HG03097 (cell line): ENCODE results near the gene TH.

Experiments
- ATAC-seq: cut with Tn5 transposase; IDR thresholded peaks from one replicate; pipeline ENCODE4 v1.9.1; 2021; ENCODE audit not compliant: unreplicated experiment, low FRiP score

Gene TH

DNA sequence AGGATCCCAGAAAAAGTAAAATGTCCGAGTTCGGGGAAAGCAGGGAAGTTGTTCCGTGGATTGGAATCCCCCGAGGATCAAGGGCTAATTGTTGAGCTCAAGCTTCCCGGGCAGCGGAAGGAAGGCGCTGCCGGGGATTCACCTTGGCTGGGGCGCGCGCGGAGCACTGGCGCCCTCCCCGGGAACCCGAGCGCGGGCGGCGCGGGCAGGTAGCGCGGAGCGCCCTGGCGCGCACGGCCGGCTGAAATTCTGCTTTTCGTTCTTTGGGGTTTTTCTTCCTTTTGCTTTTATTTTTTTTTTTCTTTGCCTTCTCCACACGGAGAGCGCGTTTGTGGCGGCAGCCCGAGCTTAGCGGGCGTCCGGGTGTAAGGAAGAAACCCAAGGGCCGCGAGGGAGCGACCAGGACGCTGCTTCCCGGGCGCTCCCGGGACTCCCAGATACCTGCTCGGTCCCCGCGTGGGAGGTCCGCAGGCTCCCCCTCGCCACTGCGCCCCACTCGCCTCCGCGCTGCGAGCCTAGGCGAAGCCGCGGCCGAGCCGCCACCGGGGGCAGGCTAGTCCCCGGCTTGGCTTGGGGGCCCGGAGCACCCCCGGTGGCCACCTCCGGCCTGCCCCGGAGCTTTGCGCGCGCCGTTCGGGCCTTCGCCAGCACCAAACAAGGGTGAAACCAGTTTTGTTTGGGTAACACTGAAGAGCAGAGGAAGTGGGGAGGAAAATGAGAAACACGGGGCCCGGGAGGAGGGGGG is 27.6 kb downstream of the TH start:
- no peak for ATAC-seq

DNA sequence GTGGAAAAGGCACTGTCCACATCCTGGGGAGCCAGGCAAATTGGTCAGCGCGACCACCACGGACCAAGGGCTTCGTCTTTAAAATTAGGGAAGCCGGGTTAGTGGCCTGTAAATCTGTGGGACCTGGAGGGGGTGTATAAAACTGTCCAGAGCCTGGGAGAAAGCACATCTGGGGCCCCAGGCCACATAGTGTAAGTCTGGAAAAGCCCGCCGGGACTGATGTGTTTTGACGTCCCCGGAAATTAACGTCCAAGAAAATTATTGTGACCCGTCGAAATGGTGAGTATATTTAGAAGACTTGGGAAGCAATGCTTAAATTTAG is 28.2 kb downstream of the TH start:
- no peak for ATAC-seq

DNA sequence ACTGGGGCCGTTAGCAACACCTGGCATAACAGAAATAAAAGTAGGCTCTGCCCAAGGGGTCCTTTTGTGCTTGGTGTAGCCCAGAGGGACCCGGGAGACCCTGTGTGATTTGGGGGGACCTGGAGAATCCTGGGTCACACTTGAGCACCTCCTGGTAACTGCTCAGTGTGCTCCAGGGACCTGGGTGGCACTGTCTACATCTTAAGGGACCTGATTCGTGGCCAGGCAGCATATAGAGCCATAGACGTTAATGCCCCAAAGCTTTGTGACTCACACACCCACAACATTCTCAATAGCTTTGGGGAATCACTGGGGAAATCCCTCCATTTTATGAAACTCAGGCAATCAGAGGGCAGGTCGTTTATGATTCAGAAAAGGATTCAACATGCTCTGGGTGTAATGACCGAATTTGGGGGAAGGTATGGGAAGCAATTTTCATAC is 28.8 kb downstream of the TH start:
- no peak for ATAC-seq

DNA sequence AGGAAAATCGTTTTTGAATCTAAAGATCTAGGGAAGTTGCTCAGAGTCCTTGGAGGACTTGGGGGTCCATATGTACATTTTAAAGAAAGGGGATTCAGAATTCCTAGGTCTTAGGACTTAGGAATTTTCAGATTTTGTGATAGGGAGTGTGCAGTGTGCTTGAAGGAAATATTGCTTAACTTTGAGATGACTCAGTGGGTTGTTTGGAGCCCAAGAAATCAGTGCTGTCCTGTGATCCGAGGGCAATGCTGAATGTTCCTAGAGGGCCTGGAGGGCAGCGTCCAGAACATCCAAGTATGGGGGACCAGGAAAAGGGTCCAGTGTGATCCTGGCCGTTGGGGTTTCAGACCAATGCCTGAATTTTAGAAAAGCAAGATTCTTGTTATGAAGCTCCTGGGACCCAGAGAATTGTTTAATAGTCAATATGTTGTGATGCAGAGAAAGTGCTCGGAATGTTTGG is 29.3 kb downstream of the TH start:
- no peak for ATAC-seq

DNA sequence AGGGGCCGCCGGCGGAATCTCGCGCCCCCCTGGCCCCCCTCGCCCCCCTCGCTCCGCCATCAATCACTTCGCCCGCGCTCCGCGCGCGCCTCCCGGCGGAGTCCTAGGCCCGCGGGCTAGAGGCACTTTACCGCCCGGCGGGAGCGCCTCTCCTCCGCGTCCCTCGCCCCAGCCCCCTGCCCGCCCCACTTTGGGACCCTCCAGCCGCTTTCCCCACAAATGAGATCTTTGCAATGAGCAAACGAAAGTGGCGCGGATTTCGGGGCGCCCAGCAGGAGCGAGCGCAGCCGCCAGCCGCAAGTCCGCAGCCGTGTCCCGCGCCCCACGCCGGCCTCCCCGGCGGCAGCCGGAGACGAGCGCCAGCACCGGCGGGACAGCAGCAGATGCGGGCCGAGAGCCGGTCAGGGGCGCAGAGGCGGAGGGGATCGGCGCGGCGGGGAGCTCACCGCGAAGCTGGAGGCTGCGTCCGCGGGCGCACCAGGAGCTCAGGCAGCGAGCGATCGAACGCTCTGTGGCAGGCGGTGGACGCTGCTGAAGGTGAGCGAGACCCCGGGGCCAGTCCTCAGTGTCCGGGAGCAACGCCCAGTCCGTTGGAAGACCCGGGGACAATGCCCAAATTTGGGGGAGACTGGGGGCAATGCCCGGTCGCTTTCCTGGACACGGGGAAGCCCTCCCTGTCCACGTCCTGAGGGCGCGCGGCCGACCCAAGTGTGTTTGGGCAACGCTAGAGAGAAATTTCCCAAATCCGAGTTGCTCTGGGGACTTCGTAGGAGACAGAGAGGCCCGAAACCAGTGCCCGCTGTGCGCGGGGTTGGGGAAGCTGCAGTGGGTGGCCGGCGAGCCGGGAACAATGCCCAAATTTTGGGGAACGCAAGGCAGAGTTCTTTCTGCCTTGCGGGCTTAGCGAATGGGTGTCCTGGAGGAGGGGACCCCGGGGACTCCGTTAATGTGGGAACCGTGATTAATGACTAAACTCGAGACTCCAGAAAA is 30.9 kb downstream of the TH start:
- ATAC-seq: no peak

DNA sequence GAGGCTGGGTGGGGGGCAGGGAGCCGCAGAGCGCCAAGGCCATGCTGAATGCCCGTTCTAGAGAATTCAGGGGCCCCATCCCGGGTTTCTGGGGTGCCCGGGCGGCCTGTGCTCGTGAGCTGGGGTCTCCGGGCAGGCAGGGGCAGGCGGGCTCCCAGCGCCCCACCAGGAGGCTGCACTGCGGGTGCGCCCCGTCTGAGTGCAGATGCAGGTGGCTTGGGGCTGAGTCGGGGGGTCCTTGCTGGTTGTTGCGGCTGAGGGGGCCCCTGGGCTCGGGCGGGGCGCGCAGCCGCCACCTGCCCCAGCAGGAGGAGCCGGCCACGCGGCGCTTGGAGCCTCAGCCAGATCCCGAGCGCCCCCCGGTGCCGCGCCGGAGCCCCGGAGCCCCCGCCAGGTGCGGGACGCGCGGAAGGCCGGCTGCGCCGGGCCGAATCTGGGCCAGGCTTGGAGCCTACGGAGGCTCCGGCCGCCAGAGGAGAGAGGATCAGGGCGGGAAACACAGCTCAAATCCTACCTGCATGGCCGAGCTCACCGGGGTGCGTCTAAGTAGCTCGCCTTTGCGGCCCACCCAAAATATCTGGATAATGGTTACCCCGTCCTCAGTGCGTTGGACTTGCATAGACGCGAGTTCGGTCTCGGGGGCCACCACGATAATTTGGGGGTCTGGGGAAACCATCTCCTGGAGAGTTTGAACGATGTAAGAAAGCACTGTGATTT is 31.8 kb downstream of the TH start:
- ATAC-seq: no peak

DNA sequence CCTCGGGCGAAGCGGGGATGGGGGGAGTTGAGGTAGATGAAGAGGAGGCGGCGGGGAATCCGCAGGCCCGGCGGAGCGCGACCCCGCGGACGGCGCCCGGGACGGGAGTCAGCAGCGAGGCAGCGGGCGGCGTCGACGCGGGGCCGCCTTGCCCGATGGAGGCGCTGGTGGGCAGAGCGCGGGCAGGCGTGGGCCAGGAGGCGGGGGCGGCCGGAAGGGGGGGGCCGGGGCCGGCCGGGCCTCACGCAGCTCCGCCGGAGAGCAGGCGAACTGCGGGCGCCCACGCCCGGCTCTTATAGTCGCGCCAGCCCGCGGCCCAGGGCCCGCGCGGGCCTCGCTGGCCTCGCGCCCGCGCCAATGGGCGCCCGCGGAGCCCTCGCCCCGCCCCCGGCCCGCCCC is 32.5 kb downstream of the TH start, which contains the start of gene IGF2:
IGF2 (minus strand) TSS at position 267 of the 399 bp plus-strand sequence. CDS start 3,866 bp downstream, outside the sequence.
- no peak for ATAC-seq

DNA sequence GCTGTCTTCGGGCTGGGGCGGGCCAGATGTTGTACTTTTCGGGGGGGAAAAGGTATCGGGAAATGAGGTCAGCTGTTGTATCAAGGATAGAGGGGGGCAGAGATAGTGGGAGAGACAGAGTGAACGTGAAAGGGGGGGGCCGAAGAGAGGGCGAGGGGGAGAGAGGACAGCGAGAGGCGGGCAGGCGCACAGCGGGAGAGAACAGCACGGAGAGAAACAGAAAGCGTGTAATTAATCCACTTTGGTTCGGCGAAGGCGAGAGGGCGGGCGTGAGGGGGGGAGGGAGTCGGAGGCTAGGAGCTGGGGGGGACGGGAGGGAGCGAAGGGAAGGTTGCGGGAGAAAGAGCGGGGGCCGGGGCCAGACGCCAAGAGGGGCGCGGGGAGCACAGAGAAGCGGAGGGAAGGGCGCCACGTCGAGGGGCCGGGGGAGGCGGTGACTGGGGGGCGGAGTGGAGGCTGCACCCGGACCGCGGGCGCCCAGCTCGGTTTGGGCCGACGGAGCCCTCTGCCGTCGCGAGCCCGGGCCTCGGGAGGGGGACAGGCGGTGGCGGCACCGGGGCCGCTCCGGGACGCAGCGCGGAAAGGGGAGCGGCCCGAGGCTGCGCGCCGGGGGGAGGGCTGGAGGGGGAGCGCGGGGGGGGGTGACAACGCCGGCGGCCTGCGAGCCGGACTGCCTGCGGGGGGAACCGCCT is 33.0 kb downstream of the TH start:
- ATAC-seq: no peak

DNA sequence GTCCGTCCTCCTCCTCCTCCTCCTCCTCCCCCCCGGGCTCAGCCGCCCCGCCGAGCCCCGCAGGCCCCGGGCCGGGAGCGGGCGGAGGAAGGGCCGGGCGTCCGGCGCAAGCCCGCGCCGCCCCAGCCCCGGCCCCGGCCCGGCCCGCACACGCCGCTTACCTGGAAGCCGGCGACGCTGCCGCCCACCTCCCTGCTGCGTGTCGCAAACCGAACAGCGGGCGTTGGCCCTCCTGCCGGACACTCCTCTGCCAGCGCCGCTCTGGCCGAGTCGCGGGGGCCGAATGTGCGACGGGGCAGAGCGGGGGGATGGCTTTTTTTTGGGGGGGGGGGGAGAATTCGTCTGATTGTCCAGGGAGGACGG is 33.6 kb downstream of the TH start:
- no peak for ATAC-seq

DNA sequence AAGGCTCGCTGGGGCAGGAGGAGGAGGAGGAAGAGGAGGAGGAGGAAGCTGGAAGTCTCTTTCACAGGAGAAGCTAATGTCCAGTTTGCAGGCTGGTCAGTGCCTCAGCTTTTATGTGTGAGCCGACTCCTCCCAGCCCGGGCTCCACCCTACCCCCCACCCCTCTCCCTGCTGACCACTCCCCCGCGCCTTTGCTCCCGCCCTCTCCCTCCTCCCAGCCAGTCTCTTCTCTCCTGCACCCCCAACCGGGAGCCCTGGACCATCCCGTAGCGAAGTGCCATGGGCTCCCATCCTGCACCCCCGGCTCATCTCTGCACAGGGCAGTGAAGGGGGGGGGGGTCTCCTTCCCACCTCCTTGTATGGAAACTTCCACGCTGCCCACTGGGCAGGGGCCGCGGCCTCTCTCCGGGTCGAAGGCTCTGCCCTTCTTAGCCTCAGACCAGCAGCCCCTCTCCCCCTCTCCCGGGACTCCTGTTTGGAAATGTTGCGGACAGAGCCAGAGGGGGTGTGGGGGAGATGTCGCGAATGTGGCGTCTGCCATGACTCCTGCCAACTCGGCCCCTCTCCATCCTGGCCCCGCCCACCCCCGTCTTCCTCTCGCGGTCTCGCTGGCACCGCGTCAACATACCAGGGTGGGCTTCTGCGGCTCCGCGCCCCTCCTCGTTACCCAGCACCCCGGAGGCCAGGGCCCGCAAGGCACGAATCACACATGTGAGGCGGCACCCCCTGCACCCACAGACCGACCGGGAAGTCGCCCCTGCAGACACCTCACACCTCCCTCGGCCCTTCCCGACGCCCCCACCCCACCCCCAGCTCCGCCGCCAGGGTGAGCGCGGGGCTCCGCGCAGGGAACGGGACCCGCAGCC is 34.2 kb downstream of the TH start:
- no peak for ATAC-seq

DNA sequence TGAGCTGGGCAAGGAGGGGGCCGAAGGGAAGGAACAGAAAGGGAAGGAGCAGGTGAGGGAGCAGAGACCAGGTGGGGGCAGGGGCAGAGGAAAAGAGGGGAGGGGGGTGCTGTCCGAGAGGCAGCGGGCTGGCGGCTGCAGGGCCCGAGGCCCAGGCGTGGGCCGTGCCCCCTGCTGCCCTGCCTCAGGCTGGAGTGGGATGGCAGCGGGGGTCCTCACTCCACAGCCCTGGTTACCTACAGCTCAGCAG is 34.7 kb downstream of the TH start:
- no peak for ATAC-seq

DNA sequence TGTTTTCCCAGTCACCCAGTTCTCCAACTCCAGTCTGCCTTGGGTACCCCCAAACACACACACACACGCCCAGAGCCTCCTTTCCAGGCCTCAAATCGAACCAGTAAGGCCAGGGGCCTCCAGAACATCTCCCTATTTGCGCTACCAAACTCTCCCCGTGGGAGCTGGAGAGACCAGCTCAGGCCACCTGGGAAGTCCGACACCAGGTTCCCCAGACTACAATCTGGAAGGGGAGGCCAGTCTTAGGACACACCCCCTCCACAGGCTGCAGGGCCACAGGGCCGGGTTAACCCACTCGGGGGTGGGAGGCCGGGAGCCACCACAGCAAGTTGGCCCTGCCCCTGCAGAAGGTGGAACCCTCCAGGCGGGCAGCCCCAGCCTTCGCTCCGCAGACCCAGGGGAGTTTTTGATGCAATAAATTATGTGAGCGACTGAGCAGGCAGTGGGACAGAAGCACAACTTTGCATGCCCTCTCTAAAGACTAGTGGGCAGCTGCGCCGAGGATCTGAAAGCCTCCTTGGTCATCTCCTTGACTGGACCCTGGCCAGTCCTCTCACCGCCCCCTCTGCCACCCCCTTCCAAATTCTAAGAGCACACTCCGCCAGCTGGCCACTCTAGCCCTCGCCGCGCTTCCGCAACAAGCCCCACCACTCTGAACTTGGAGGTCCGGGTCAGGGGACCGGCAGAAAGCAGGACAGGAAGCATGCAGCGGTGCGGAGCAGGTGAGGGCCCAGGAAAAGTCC is 35.2 kb downstream of the TH start:
- no peak for ATAC-seq

DNA sequence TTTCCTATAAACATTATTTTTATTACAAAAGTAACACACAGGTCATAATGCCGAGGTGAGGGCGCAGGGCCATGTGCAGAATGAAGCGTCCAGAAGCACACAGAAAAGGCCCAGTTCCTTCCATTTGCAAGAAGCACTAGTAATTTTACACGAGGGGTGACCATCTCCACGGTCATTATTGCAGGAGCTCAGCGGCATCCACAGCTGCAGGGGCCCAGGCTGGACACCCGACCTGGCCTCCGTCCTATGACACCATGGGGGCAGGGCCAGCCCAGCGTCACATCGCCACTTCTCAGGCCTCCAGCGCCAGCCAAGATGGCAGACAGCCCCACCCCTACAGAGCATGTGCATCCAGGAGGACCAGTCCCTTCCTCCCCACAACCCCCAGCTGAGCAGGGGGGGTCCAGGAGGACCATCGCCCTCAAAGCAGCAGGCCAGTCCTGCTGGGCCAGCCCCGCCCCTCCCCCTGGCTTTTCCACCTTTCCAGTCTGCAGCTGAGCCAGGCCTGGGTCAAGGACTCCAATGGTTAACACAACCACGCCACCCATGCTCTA is 35.9 kb downstream of the TH start:
- no peak for ATAC-seq

DNA sequence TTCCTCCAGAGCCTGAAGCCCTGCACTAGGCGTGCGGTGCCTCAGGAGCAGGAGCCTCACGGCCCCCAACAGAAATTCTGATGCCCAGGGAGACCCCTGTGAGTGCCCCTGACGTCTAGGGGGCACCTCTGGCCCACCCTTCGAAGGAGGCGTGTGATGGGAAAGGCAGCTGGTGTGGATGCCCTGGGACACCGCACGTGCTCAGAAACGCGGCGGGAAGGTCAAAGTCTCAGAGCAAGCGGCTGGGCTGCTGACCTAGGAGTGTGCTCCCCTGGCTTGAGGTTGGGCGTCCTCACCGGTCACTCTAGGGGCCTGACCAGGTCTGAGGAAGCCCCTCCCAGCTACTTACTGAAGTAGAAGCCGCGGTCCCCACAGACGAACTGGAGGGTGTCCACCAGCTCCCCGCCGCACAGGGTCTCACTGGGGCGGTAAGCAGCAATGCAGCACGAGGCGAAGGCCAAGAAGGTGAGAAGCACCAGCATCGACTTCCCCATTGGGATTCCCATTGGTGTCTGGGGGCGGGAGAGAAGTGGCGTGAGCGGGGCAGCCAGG is 36.5 kb downstream of the TH start:
- no peak for ATAC-seq

DNA sequence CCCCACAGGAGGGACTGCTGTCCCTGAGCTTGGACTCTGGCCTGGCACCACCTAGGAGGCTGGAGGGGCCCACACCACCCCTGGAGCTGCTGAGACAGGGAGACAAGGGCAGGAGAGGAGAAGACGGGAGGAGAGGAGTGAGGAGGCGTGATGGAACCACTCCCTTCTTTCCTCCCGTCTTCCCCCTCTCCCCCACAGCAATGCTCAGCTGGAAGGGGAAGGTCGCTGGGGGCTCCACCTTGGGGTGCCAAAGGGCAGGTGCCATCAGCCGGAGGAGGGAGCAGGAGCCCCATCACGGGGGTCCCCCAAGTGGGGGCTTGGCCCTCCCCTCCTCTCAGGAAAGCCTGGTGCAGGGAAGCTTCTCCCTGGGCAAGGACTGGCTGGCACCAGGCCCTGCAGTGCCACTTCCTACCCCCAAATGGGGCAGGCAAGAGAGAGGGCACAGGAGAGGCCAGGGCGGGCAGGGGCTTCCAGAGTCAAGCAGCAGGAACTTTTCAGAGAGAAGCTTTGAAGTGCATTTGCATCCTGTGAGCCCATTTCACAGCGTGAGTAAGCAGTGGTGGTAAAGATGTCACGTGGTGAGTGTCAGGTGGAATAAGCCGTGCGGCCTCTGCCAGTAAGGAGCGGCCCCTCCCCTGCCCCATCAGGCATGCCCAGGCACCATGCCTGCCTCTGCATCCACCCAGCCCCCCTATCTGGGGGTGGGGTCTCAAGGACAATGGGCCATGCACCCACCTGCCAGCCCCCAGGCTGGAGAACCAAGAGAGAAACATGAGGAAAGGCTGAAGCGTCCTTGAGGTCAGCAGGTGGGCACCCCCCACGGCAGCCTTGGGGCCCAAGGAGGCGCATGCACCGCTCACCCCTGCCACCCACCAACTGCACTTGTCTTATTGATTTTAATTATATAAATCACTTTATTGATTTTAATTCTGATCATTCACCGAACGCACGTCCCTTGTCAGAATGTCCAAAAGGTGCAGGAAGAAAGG is 37.3 kb downstream of the TH start:
- ATAC-seq: no peak

DNA sequence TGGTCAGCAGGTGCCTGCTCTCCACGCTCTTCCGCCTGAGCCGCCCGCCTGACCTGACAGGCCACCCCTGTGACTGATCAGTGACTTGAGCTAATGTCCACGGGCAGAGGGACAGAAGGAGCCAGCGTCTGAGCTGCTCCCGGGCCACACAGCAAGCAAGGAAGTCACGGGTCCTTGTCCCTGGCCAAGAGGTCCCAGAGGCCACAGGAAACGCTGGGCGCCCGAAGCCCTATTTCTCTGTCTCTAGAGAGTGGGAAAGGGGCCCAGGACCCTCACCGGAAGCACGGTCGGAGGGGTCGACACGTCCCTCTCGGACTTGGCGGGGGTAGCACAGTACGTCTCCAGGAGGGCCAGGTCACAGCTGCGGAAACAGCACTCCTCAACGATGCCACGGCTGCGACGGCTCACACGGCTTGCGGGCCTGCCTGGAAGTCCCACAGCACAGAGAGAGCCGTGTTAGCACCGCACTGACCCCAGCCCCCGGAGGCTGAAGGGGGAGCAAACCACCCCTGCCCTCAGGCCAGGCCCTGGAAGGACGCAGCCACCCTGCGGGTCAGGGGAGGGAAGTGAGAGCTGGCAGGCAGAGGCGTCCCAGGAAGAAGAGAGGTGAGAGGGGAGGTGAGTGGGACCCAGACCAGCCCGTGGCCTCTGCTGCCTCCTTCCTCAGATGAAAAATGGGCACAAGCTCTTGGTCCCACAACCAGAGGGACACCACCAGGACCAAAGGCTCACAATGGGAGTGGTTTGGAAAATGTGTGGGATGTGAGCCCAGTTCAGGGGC is 38.2 kb downstream of the TH start:
- ATAC-seq: no peak

DNA sequence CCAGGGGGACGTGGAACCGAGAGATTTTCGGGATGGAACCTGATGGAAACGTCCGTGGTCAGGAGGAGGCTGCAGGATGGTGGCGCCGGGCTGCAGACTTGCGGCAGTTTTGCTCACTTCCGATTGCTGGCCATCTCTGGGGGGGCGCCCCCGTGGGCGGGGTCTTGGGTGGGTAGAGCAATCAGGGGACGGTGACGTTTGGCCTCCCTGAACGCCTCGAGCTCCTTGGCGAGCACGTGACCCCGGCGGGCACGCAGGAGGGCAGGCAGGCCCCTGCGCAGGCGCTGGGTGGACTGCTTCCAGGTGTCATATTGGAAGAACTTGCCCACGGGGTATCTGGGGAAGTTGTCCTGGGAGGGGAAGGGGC is 38.8 kb downstream of the TH start:
- ATAC-seq: no peak
